ENCODE results near the gene PDCD1.
"Not testable (repeated sequence)": the region's sequence is repeated elsewhere in the genome, so short reads cannot be mapped to it uniquely, and the experiment has no call there.

The PDCD1 gene

GRCh38 chr2:241822264-241822623 is 36.5 kb downstream of the PDCD1 start:
- TF ChIP-seq, protein P1, sequence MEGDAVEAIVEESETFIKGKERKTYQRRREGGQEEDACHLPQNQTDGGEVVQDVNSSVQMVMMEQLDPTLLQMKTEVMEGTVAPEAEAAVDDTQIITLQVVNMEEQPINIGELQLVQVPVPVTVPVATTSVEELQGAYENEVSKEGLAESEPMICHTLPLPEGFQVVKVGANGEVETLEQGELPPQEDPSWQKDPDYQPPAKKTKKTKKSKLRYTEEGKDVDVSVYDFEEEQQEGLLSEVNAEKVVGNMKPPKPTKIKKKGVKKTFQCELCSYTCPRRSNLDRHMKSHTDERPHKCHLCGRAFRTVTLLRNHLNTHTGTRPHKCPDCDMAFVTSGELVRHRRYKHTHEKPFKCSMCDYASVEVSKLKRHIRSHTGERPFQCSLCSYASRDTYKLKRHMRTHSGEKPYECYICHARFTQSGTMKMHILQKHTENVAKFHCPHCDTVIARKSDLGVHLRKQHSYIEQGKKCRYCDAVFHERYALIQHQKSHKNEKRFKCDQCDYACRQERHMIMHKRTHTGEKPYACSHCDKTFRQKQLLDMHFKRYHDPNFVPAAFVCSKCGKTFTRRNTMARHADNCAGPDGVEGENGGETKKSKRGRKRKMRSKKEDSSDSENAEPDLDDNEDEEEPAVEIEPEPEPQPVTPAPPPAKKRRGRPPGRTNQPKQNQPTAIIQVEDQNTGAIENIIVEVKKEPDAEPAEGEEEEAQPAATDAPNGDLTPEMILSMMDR (conservative IDR thresholded peaks at IDR 0.05; ENCODE audit: low read length): no peak
- no peak for DNase-seq (ENCODE audit: low read depth)
- no peak overlapping the region for H3K4me3 ChIP-seq (ENCODE audit: low read length)

GRCh38 chr2:241821460-241822263 is 37.0 kb downstream of the PDCD1 start:
- H3K4me3 ChIP-seq (ENCODE audit: low read length): no peak overlapping the region
- TF ChIP-seq, protein P1 (conservative IDR thresholded peaks at IDR 0.05; ENCODE audit: low read length): no peak
- DNase-seq (ENCODE audit: low read depth): no peak

DNA sequence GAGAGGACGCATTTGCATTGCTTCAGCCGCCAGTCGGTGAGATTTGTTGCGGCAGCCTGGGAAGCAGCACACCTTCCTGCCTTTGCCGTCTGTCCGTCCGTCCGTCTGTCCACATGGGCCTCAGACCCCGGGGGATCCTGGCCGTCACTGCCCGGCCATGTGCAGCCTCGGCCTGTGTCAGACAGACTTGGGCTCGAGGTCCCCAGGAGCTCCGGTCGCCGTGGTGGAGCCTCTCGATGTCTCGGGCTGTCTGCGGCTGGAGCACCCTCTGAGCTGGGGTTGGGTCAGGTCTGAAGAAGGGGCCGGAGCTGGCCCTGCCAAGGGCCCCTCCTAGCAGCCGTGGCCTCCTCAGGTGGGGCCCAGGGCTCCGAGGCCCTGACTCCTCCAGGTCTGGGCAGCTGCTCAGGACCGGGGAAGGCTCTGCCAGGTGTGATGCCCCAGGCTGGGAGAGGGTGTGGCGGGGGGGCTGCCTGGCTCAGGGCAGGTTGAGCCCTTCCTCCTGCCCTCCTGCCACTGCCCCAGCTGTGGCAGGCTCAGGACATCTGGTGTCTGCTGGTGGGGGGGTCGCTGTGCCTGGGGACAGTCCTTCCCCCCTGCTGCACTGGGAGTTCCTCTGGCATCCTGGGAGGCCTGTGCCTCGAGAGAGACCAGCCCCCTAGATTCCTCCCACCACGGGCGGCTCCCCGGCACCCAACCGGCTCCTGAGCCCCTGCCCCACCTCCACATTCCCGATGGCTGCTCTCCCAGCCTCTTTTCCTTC is 37.9 kb downstream of the PDCD1 start:
- no peak for DNase-seq (ENCODE audit: low read depth)
- H3K4me3 ChIP-seq (ENCODE audit: low read length): no peak overlapping the region
- TF ChIP-seq, protein P1 (conservative IDR thresholded peaks at IDR 0.05; ENCODE audit: low read length): no peak

- H3K4me3 ChIP-seq (ENCODE audit: low read length); DNase-seq (ENCODE audit: low read depth): not testable (repeated sequence)
These were observed 38.6 kb downstream of the PDCD1 start for GRCh38 chr2:241819947-241820624.

DNA sequence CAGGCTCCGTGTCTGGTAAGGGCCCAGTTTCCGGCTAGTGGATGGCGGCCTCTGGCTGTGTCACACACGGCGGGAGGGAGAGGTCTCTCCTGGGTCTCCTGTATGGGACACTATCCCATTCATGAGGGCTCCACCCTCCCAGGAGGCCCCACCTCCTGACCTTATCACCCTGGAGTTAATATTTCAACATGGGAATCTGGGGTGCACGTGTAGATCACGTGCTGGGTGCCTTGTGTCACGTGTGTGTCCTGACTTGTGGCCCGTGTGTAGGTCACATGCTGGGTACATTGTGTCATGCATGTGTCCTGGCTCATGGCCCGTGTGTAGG is 39.8 kb downstream of the PDCD1 start:
- H3K4me3 ChIP-seq (ENCODE audit: low read length): no peak overlapping the region
- TF ChIP-seq, protein P1 (conservative IDR thresholded peaks at IDR 0.05; ENCODE audit: low read length): no peak
- DNase-seq (ENCODE audit: low read depth): no peak

DNA sequence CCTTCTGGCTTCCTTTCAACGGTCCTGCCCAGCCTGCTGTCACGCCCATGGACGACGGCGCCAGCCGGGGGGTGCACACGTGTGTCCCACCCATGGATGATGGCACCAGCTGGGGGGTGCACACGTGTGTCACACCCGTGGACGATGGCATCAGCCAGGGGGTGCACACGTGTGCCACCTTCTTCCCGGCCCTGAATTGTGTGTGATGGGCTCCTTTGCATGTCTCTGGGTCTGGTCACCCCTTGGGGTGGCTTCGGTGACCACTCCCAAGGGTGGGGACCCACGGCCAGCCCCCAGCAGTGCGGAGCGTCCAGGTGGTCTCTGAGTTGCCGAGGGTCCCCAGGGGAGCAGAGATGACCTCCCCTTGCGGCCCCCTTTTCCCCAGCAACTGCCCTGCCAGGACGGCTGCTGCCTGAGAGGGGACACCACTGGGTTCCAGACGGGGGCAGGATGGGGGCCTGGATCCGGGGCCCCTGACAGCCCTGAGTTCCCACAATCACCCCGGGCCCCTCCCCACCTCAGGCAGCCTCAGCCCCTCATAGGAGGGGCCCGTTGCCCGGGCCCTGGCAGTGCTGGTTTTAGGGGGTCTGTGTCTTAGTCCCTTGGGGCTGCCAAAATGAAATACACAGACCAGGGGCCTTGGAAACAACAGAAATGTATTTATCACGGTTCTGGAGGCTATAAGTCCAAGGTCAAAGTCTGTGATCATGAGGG is 40.3 kb downstream of the PDCD1 start:
- TF ChIP-seq, protein P1 (conservative IDR thresholded peaks at IDR 0.05; ENCODE audit: low read length): no peak
- no peak for DNase-seq (ENCODE audit: low read depth)
- no peak overlapping the region for H3K4me3 ChIP-seq (ENCODE audit: low read length)

- not testable (repeated sequence) for DNase-seq (ENCODE audit: low read depth); H3K4me3 ChIP-seq (ENCODE audit: low read length)
These were observed 40.9 kb downstream of the PDCD1 start for GRCh38 chr2:241817821-241818215.

Measured in AG10803 (cell line).